Measurements from ENCODE around the gene ZP1.

Gene ZP1

GRCh38 chr11:60919956-60920355, 52.6 kb downstream of the ZP1 start:
- DNase-seq (ENCODE audit: low read depth, low spot score): no peak

GRCh38 chr11:60921259-60921658, 53.9 kb downstream of the ZP1 start:
- H3K4me1 ChIP-seq (ENCODE audit: control insufficient read depth, insufficient read depth, low read length): peaks cover 6% of the 10 kb centered on the region
- no peak overlapping the region for H3K4me3 ChIP-seq (ENCODE audit: low read length)
- H3K36me3 ChIP-seq (ENCODE audit: control insufficient read depth, insufficient read depth, low read length): peaks cover 3% of the 10 kb centered on the region; the same call in 1 of the 2 replicates

More at GRCh38 chr11:60919956-60920355, 52.6 kb downstream of the ZP1 start:
- Histone ChIP-seq H3K4me1 (ENCODE audit: control insufficient read depth, insufficient read depth, low read length) (peaks cover 8% of the 10 kb centered on the region), H3K9me3 (ENCODE audit: control insufficient read depth, insufficient read depth, low read length) (no peaks in the 10 kb centered on the region), H3K4me3 (ENCODE audit: low read length) (no peak overlapping the region), H3K27ac (ENCODE audit: low read length) (no peak overlapping the region), H3K36me3 (ENCODE audit: control insufficient read depth, insufficient read depth, low read length) (peaks cover 3% of the 10 kb centered on the region; the same call in 1 of the 2 replicates), H3K27me3 (ENCODE audit: control insufficient read depth, insufficient read depth, low read length) (no peaks in the 10 kb centered on the region)
- WGBS (ENCODE audit: insufficient coverage, insufficient read length): no CpG with 5 or more reads among the region's 2 CpGs

GRCh38 chr11:60921777-60922335, 54.5 kb downstream of the ZP1 start:
- Histone ChIP-seq H3K4me3 (ENCODE audit: low read length) (no peak overlapping the region), H3K27ac (ENCODE audit: low read length) (no peak overlapping the region), H3K9me3 (ENCODE audit: control insufficient read depth, insufficient read depth, low read length) (no peaks in the 10 kb centered on the region), H3K4me1 (ENCODE audit: control insufficient read depth, insufficient read depth, low read length) (peaks cover 6% of the 10 kb centered on the region), H3K27me3 (ENCODE audit: control insufficient read depth, insufficient read depth, low read length) (no peaks in the 10 kb centered on the region), H3K36me3 (ENCODE audit: control insufficient read depth, insufficient read depth, low read length) (peaks cover 3% of the 10 kb centered on the region; the same call in 1 of the 2 replicates)
- DNase-seq (ENCODE audit: low read depth, low spot score): no peak
- no CpG with 5 or more reads among the region's 23 CpGs for WGBS (ENCODE audit: insufficient coverage, insufficient read length)

More at GRCh38 chr11:60921259-60921658, 53.9 kb downstream of the ZP1 start:
- no CpG with 5 or more reads among the region's 11 CpGs for WGBS (ENCODE audit: insufficient coverage, insufficient read length)
- H3K27ac ChIP-seq (ENCODE audit: low read length): no peak overlapping the region
- DNase-seq (ENCODE audit: low read depth, low spot score): no peak
- H3K9me3 ChIP-seq (ENCODE audit: control insufficient read depth, insufficient read depth, low read length): no peaks in the 10 kb centered on the region
- no peaks in the 10 kb centered on the region for H3K27me3 ChIP-seq (ENCODE audit: control insufficient read depth, insufficient read depth, low read length)

DNA sequence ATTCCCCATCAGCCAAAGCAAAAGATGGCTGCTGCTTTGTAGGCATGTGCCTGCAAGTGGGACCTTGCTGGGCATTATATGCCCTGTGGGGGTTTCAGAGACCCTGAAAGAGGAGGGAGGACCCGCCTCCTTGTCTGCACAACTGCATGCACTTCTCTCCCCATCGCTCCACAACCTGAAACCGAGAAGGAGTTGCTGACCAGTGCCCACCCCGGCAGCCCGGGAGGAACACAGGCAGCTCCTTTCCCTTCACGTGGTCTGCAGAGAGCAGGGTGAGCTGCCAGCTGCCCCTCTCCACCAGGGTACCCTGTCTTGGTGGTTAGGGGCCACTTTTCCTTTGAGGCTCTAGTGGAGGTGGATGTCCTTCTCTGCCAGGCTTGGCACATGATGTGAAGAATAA, 55.6 kb downstream of the ZP1 start:
- no CpG with 5 or more reads among the region's 6 CpGs for WGBS (ENCODE audit: insufficient coverage, insufficient read length)
- Histone ChIP-seq H3K27me3 (ENCODE audit: control insufficient read depth, insufficient read depth, low read length) (no peaks in the 10 kb centered on the region), H3K9me3 (ENCODE audit: control insufficient read depth, insufficient read depth, low read length) (no peaks in the 10 kb centered on the region), H3K4me1 (ENCODE audit: control insufficient read depth, insufficient read depth, low read length) (peaks cover 6% of the 10 kb centered on the region), H3K36me3 (ENCODE audit: control insufficient read depth, insufficient read depth, low read length) (peaks cover 9% of the 10 kb centered on the region), H3K27ac (ENCODE audit: low read length) (no peak overlapping the region), H3K4me3 (ENCODE audit: low read length) (no peak overlapping the region)
- no peak for DNase-seq (ENCODE audit: low read depth, low spot score)

DNA sequence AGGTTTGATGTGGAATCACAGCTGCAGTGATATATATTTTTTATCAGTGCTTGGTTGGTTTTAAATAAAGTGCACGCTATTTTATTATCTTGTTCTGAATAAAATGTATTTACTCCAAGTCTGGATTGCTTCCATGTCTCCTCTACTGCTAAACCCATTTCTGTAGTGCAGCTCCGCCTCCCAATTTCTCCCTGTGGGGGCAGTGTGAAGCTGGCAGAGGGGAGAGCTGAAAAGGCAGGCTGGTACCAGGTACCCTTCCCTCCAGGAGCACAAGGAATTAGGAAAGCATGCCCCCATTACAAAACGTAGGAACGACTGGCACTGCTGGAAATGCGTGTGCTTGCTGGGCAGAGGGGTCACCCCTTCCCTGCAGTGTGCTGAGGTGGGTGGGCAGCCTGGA, 56.0 kb downstream of the ZP1 start:
- DNase-seq (ENCODE audit: low read depth, low spot score): no peak
- H3K4me3 ChIP-seq (ENCODE audit: low read length): no peak overlapping the region

DNA sequence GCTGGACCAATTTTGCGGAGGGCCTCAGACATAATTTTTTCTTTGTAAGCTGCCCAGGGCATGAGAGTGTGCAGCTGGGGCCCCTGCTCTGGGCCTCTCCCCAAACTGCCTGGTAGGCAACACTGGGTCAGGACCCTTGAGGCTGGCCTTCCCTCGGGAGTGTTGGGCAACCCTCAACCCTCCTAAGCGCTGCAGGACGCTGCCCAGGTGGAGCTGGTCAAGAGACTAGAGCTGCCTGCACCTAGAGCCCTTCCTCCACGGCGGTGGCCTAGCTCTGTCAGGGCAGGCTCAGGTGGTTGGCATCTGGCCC, 56.4 kb downstream of the ZP1 start:
- Histone ChIP-seq H3K27ac (ENCODE audit: low read length) (no peak overlapping the region), H3K27me3 (ENCODE audit: control insufficient read depth, insufficient read depth, low read length) (no peaks in the 10 kb centered on the region), H3K9me3 (ENCODE audit: control insufficient read depth, insufficient read depth, low read length) (no peaks in the 10 kb centered on the region), H3K36me3 (ENCODE audit: control insufficient read depth, insufficient read depth, low read length) (peaks cover 12% of the 10 kb centered on the region), H3K4me3 (ENCODE audit: low read length) (no peak overlapping the region; the same call in 1 of the 2 replicates), H3K4me1 (ENCODE audit: control insufficient read depth, insufficient read depth, low read length) (peaks cover 4% of the 10 kb centered on the region)
- no peak for DNase-seq (ENCODE audit: low read depth, low spot score)
- WGBS (ENCODE audit: insufficient coverage, insufficient read length): no CpG with 5 or more reads among the region's 6 CpGs

More for the DNA sequence above, 56.0 kb downstream of the ZP1 start:
- no peak overlapping the region for H3K27ac ChIP-seq (ENCODE audit: low read length)
- no peaks in the 10 kb centered on the region for H3K27me3 ChIP-seq (ENCODE audit: control insufficient read depth, insufficient read depth, low read length)
- peaks cover 6% of the 10 kb centered on the region for H3K4me1 ChIP-seq (ENCODE audit: control insufficient read depth, insufficient read depth, low read length)
- no CpG with 5 or more reads among the region's 5 CpGs for WGBS (ENCODE audit: insufficient coverage, insufficient read length)
- peaks cover 9% of the 10 kb centered on the region for H3K36me3 ChIP-seq (ENCODE audit: control insufficient read depth, insufficient read depth, low read length)
- H3K9me3 ChIP-seq (ENCODE audit: control insufficient read depth, insufficient read depth, low read length): no peaks in the 10 kb centered on the region

DNA sequence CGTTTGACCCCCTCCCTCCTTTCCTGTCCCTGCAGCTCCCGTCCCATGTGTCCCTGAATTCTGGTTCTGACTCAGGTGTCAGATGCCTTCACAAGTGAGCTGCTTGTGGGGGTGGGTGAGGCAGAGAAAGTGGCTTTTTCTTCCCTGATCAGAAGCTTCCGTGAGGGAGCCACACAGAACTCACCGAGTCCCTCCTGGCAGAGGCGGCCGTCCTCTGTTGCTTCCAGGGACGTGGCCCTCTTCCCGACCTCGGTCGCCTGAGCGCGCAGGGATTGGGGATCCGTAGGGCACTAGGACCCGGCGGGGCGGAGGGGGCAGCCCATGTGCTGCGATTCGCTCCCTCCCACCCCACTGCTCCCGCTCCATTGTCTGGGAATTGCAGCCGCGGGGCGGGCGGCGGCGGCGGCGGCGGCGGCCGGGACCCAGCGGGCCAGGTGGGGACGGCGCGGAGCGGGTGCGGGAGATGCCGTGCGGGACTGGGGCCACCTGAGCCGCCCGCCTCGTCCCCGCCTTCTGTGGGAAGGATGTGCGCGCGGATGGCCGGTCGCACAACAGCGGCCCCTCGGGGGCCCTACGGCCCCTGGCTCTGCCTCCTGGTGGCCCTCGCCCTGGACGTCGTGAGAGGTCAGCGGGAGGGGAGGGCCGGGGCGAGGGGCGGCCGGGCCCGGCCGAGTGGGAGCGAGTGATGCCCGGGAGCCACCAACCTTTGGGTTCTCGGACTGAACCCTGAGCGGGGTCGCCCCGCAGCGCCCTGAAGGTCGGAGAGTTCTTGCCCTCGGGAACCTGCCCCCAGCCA, 57.0 kb downstream of the ZP1 start, which contains the start of gene TMEM132A:
TSS of gene TMEM132A (plus strand) at position 351 of the 796 bp plus-strand sequence. CDS start at position 525, 174 bp downstream.
- peak; percentile 47 for DNase-seq (ENCODE audit: low read depth, low spot score)
- WGBS (ENCODE audit: insufficient coverage, insufficient read length): no CpG with 5 or more reads among the region's 69 CpGs
- no peaks in the 10 kb centered on the region for H3K9me3 ChIP-seq (ENCODE audit: control insufficient read depth, insufficient read depth, low read length)
- H3K4me3 ChIP-seq (ENCODE audit: low read length): peak within 1 kb of the TSS; percentile 76
- no peak within 1 kb of the TSS for H3K27ac ChIP-seq (ENCODE audit: low read length)
- peaks cover 17% of the 10 kb centered on the region for H3K36me3 ChIP-seq (ENCODE audit: control insufficient read depth, insufficient read depth, low read length)
- no peaks in the 10 kb centered on the region for H3K27me3 ChIP-seq (ENCODE audit: control insufficient read depth, insufficient read depth, low read length)
- peaks cover 4% of the 10 kb centered on the region for H3K4me1 ChIP-seq (ENCODE audit: control insufficient read depth, insufficient read depth, low read length)

Measured in iPS DF 6.9 (cell line).